NCI-H2081 (cell line): ENCODE results near the gene MEGF11.

Experiments
- DNase-seq, 2 experiments: peaks; one replicate each; lab custom pipeline; 2025; lab: John Stamatoyannopoulos, UW

Gene MEGF11

GRCh38 chr15:66240240-66240794, 13.2 kb downstream of the MEGF11 start:
- no peak for DNase-seq

GRCh38 chr15:66239514-66239913, 14.0 kb downstream of the MEGF11 start:
- DNase-seq, result no peak

DNA sequence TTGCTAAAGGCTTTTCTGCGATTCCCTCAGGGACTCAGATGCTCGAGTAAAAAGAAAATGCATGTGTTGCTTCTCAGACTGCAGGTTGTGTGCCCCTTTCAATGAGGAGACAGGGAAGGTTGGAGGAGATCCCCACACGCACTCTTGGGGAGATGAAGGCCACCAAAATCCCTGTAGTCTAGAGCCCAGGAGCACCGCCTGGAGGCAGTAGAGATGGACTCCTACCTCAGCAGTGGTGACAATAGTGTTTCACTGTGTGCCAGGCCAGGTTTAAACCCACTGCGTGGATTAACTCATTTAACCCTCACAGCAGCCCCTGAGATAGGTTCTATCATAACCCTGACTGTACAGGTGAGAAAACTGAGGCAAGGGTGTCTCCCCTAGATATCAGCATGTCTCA, 15.2 kb downstream of the MEGF11 start:
- DNase-seq, result no peak

GRCh38 chr15:66237513-66238235, 15.9 kb downstream of the MEGF11 start:
- no peak for DNase-seq

DNA sequence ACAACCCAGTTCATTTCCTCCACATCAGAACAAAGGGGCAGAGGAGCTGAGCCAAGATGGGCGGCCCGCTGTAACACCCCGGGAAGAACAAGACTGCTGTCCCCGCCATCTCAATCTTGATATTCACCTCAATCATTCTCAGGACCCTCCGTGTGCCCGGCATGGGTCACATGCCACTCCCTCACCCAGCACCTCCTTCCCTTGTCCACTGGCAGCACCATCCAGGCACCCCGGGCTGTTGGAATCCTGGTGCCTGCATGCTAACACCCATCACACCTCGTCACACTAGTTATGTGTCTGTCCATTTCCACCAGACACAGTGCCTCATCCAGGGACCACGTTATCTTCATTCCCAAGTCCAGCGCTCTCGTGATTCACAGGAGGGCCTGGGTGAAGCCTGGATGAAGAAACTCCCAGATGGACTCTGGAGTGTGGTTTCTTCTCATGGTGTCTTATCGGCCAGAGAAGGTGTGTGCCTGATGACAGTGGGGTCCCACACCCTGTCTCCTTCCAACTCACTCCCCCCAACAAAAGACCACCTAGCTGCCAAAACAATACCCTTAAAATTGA, 16.7 kb downstream of the MEGF11 start:
- DNase-seq, result no peak

GRCh38 chr15:66235866-66236265, 17.7 kb downstream of the MEGF11 start:
- DNase-seq, result no peak

GRCh38 chr15:66234798-66235197, 18.8 kb downstream of the MEGF11 start:
- DNase-seq, result no peak

DNA sequence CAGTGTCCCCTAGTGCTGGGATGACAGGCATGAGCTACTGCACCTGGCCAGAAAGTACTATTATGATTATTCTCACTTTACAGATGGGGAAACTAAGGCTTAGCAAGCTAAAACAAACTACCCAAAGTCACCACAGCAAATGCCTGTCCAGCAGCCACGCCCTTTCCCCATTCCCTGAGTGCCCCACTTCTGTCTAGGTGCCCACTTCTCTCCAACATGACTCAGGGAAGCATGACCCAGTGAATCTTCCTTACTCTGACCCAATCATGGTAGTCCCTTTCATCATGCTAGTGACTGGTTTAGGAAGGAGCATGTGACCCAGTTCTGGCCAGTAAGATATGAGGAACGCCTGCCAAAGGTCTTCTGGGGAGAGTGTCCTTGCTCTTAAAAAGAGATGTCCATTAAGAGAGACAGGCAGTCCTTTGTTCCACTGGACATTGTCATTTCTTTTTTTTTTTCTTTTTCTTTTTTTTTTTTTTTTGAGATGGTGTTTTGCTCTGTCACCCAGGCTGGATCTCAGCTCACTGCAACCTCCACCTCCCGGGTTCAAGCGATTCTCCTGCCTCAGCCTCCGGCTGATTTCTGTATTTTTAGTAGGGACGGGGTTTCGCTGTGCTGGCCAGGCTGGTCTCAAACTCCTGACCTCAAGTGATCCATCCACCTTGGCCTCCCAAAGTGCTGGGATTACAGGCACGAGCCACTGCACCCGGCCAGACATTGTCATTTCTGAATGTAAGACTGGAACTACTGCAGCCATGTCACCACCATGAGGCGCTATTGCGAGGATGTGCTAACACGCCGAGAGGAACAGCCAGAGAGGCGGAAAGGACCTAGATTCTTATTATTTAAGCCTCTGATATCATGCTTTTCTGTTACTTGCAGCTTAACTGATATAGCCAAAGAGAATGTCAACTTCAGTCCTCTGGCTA, 19.8 kb downstream of the MEGF11 start:
- no peak for DNase-seq

GRCh38 chr15:66232267-66232625, 21.3 kb downstream of the MEGF11 start:
- DNase-seq, result no peak

DNA sequence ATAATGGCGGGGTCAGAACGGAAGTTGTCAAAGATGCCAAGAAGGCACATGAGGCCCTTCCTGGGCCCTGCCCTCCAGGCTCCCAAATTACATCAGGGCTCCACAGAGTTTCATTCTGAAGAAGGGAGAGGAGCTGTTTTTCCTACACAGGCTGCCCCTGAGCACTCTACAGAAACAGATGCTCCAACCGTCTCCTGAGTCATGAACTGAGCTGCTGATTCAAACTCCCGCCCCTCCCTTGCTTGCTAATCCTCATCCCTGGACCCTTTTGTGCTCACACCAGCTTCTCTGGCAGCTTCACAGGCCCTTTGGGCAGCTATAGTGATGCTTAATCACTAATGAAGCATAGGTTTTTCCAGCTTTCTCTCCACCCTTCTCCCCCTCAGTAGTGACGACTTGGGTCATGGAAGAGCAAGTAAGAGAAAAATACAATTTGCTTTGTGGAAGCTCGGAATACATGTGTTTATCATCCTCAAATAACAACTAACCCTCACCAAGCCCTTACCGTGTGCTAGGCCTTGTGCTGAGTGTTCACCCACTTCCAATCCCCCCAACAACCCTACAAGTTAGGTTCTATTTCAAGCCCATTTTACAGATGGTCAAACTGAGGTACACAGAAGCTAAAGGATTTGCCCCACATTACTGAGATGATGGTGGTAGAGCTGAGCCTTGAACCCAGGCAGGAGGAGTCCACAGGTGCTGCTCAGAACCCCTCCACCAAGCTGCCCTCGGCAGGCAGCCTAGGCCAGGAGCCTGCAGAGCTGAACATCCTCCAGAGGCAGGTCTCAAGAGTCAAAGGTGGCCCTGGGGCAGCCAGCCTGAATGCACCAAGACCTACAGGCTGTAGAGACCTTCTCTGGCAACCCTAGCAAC, 21.9 kb downstream of the MEGF11 start:
- no peak for DNase-seq

DNA sequence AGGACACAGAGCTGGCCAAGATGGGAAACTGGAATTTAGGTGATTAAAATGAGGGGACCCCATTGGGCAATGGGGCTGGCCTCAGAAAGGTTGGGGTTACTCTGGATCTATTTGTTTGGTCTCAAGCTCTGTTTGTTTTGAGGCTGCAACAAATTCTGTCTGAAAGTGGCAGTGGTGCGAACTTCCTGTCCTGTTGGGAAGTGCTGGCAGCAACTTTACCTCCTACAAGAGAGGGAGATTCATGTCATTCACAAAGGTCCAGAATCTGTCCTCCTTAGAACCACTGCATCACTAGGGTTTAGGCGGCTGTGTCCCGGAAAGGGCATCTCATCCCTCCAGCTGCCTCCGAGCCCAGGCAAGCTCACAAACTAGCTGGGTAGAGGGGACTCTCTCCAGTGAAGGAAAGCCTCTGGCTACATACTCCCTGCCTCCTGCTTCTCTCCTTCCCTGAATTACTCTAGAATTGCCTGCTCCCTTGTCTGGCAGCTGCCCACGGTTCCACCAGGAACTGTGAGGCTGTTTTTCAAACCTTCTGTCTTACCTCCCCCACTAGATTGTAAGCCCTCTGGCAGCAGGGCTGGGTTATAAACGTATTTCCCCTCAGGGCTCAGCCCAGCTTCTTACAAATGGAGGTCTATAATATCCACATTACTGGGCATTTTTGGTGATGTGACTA, 23.6 kb downstream of the MEGF11 start:
- DNase-seq, result no peak

GRCh38 chr15:66228807-66229735, 24.5 kb downstream of the MEGF11 start:
- peak in 1 of 2 experiments; percentile 54 for DNase-seq

DNA sequence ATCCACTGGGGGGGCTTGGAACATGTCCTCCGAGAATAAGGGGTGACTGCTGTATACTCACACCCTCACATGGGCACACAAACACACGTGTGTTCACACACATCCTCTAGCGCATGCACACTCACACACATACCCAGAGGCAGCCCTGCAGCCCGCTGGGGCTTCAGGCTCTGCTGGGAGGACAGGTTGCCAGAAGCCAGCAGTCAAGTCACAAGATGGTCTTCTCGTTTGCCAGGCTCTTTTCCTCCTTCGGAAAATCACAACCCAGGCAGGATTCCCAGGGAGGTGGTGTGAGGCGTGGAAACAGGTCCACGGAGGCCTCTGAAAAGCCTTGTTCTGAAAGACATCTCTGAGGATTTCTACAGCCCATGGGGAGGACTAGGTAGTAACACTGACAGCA, 26.8 kb downstream of the MEGF11 start:
- no peak for DNase-seq

GRCh38 chr15:66225656-66226274, 27.8 kb downstream of the MEGF11 start:
- no peak for DNase-seq

DNA sequence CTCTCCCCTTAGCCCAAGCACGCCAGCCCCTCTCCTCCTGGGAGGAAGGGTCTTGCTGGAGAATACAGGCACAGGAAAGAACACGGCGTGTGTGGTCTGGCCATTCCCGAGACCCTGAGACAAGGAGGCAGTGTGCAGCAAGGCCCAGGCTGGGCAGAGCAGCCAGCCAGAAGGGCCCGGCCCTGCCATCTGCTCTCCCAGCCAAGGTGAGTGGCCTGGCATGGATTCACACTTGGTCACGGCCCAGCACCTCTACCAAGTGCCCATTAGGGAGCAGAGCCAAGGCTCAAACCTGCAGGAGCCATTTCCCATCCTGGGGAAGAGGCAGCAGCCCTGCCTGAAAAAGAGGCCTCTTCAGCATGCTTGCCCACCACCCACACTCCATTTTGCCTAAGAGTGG, 28.6 kb downstream of the MEGF11 start:
- DNase-seq, result peak in 1 of 2 experiments; percentile 31

DNA sequence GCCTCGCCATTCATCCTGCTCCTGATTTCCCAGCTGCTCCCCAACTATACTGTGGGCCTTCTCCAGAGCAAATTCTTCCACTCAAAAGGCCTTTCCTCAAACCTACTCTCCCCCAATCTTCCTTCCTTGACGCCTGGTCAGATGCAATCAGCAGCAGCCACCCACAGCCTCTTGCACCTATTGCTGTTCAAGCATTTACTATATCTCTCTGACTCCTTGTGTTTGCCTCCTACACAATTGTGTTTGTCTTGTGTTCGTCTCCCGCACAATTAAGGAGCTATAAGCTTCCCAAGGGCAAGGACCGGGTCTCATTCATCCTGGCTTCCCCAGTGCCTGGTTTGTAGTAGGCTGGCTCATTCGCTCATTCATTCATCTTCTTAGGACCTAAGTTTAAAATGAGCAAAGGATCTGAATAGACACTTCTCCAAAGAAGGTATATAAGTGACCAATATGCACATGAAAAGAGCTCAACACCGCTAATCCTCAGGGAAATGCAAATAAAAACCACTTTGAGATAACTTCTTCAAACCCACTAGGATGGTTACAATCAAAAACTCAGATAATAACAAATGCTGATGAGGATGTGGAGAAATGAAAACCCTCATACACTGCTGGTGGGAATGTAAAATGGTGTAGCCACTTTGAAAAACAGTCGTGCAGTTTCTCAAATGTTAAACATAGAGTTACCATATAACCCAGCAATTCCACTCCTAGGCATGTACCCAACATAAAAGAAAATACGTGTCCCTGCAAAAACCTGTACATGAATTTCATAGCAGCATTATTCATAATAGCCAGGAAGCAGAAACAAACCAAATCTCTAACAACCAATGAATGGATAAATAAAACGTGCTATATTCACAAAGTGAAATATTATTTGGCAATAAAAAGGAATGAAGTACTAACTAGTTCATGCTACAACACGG, 31.0 kb downstream of the MEGF11 start:
- DNase-seq, result no peak

GRCh38 chr15:66221126-66221525, 32.4 kb downstream of the MEGF11 start:
- no peak for DNase-seq

GRCh38 chr15:66220601-66221000, 32.9 kb downstream of the MEGF11 start:
- no peak for DNase-seq
